ENCODE data around the gene CKS1B. TPM values are rescaled to one million over a fixed set of nuclear protein-coding genes. Genes with fewer than 3 reads are reported as not detected.

Gene CKS1B
- 10 to 100 TPM; 26.8 to 52.4 (median 29.3) TPM for total RNA-seq
- long read RNA-seq, donor 1, transcript CKS1B-201 (3 exons, 759 nt) = major isoform, 19 of 21 reads
- long read RNA-seq, donor 1, partial matches to known transcripts = 0 of 21 reads
- long read RNA-seq, donor 1, other reads (novel, unspliced or antisense) = 0 of 21 reads
- long read RNA-seq, donor 2, transcript CKS1B-201 (3 exons, 759 nt) = major isoform, 43 of 57 reads
- long read RNA-seq, donor 2, transcript CKS1B-204 (2 exons, 1,166 nt) = minor isoform, 11 of 57 reads
- long read RNA-seq, donor 2, partial matches to known transcripts = 0 of 57 reads
- long read RNA-seq, donor 2, other reads (novel, unspliced or antisense) = 1 of 57 reads

- TF ChIP-seq CTCF (IDR thresholded peaks at IDR 0.05) = no peak
- H3K9me3 ChIP-seq = no peaks in the 10 kb centered on the region
- intact Hi-C loops (cut with DNase I, micrococcal nuclease) = no loop called here
- H3K4me1 ChIP-seq (ENCODE audit: low read depth) = peaks cover 44% of the 10 kb centered on the region
- H3K4me3 ChIP-seq = peak within 1 kb of the TSS; percentile 23
- H3K36me3 ChIP-seq (ENCODE audit: low read depth) = no peaks in the 10 kb centered on the region
- ATAC-seq (peak; percentile 84), DNase-seq (peak; percentile 98)
Observed at GRCh38 chr1:154974102-154974807, at the start of gene CKS1B. CKS1B (plus strand) TSS chr1:154974681; CDS start chr1:154974746, 65 bp downstream.

GRCh38 chr1:154925335-154926170 lies 48.9 kb upstream of the CKS1B start:
- Histone ChIP-seq H3K4me1 (ENCODE audit: low read depth) (no peaks in the 10 kb centered on the region), H3K4me3 (no peak overlapping the region), H3K9me3 (no peaks in the 10 kb centered on the region), H3K36me3 (ENCODE audit: low read depth) (no peaks in the 10 kb centered on the region)
- no peak for TF ChIP-seq CTCF (IDR thresholded peaks at IDR 0.05)
- ATAC-seq = no peak
- intact Hi-C loops (cut with DNase I, micrococcal nuclease) = no loop called here
- DNase-seq = no peak

DNA sequence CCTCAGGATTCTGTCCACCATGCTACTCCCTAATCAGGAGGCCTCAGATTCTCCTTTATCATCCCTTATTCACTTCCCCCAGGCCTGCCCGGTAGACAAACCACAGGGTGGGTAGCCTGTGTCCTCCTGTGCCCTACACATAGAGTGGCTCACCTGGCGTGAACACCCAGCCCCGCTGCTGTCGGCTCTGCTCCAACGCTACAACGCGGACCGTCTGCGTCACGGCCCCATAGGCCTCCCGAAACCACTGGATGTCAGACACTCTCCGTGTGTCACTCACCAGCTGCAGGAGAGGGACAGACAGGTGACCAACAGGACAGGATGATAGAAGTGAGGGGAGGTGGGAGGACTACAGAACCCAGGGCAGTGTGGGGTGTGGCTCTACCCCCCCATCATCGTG lies 48.3 kb upstream of the CKS1B start:
- ATAC-seq (no peak), DNase-seq (no peak)
- Histone ChIP-seq H3K9me3 (no peaks in the 10 kb centered on the region), H3K36me3 (ENCODE audit: low read depth) (no peaks in the 10 kb centered on the region), H3K4me1 (ENCODE audit: low read depth) (peaks cover 3% of the 10 kb centered on the region), H3K4me3 (no peak overlapping the region)
- no peak for TF ChIP-seq CTCF (IDR thresholded peaks at IDR 0.05)
- intact Hi-C loops (cut with DNase I, micrococcal nuclease) = no loop called here

DNA sequence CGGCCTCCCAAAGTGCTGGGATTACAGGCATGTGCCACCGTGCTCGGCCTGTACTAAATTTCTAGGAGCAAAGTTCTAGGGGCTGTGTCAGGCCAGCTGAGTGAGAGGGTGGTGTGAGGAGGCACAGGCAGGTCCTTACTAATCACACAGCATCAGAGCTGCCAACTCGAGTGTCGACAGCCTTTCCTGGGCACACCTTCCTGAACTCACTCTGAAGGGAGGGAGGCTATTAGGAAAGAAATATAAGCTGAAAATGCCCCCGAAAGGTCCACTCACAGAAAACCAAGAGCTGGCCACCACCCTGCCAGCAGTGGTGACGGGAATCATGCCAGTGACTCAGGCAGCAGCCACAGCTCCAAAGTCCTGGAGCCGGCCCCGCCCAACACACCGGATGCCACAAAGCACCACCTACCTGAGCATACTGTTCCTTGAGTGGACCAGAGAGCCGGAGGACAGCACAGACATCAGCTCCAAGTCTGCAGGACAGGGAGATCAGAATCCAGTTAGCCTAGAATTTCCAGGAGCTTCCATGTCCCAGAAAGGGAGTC lies 42.5 kb upstream of the CKS1B start:
- no peak for TF ChIP-seq CTCF (IDR thresholded peaks at IDR 0.05)
- peaks cover 17% of the 10 kb centered on the region for H3K4me1 ChIP-seq (ENCODE audit: low read depth)
- no peaks in the 10 kb centered on the region for H3K36me3 ChIP-seq (ENCODE audit: low read depth)
- ATAC-seq (peak; percentile 82), DNase-seq (peak; percentile 92 to 93 (median 93))
- intact Hi-C loops (cut with DNase I, micrococcal nuclease) = no loop called here
- H3K4me3 ChIP-seq = no peak overlapping the region
- no peaks in the 10 kb centered on the region for H3K9me3 ChIP-seq

DNA sequence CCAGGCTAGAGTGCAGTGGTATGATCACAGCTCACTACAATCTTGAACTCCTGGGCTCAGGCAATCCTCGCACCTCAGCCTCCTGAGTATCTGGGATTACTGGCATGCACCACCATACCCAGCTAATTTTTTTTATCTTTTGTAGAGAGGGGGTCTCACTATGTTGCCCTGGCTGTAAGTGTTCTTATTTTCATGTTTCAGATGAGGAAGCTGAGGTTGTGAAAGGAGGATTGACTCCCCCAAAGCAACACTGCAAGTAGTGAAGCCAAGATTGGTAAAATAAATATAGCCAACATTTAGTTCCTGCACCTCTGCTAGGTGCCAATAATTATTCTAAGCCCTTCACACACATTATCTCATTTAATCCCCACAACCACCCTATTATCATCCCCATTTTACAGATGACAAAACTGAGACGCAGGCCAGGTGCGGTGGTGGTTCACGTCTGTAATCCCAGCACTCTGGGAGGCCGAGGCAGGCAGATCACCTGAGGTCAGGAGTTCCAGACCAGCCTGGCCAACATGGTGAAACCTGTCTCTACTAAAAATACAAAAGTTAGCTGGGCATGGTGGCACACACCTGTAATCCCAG lies 40.0 kb upstream of the CKS1B start:
- H3K36me3 ChIP-seq (ENCODE audit: low read depth) = no peaks in the 10 kb centered on the region
- no peak for TF ChIP-seq CTCF (IDR thresholded peaks at IDR 0.05)
- no peak overlapping the region for H3K4me3 ChIP-seq
- intact Hi-C loops (cut with DNase I, micrococcal nuclease) = no loop called here
- DNase-seq (no peak), ATAC-seq (no peak)
- no peaks in the 10 kb centered on the region for H3K9me3 ChIP-seq
- peaks cover 17% of the 10 kb centered on the region for H3K4me1 ChIP-seq (ENCODE audit: low read depth)
